ENCODE results near the gene SELP. TPM values are rescaled to one million over a fixed set of nuclear protein-coding genes. Genes with fewer than 3 reads are reported as not detected.
A peak's percentile ranks its signal among the peaks of the same experiment; 100 is the strongest.

Gene SELP
- total and polyA plus RNA-seq, 2 of the 13 experiments (the other 11 are each of a cell fraction or from before 2014, with no cell fraction given), result 0.11 TPM; not detected in 1

DNA sequence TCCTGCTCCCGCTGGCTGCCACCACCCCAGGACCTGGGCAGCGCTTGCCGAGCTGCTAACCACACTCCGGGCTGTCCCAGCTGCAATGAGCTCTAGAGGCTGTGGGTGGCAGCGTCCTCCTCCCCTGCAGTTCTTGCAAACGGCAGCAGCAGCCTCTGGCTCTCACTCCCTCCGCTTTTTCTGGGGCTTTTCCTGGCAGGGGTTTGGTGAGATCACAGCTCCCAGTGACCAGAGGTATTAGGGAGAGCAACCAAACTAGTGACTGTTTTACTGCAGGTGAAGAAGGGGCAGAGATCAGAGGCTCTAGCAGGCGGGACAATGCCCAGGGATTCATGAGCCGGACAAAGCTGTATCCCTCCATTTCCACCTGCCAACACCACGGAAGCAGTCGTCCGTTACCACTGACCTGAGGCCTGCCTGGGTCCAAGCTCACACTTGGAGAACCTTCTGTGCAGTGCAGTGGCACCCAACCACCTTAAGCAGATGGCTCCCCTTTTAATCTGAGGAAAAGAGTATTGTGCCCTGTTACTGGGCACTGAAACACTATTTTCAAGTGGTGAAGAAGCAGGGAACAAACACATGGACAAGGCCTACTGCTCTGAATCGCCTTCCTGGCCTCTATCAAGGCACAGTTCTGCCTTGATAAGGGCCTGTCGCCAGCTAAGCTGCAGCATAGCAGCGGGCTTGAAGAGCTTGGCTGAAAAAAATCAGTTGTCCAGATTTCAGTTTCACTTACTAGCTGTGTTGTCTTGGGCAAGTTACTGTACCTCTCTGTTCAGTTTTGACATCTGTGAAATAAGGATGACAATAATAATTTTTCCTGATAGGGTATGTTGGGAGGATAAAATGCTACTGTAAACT lies 43.3 kb downstream of the SELP start, which contains the start of gene F5 (continued):
- TF ChIP-seq, protein P1, sequence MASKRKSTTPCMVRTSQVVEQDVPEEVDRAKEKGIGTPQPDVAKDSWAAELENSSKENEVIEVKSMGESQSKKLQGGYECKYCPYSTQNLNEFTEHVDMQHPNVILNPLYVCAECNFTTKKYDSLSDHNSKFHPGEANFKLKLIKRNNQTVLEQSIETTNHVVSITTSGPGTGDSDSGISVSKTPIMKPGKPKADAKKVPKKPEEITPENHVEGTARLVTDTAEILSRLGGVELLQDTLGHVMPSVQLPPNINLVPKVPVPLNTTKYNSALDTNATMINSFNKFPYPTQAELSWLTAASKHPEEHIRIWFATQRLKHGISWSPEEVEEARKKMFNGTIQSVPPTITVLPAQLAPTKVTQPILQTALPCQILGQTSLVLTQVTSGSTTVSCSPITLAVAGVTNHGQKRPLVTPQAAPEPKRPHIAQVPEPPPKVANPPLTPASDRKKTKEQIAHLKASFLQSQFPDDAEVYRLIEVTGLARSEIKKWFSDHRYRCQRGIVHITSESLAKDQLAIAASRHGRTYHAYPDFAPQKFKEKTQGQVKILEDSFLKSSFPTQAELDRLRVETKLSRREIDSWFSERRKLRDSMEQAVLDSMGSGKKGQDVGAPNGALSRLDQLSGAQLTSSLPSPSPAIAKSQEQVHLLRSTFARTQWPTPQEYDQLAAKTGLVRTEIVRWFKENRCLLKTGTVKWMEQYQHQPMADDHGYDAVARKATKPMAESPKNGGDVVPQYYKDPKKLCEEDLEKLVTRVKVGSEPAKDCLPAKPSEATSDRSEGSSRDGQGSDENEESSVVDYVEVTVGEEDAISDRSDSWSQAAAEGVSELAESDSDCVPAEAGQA (IDR thresholded peaks at IDR 0.05; ENCODE audit: low read depth), result no peak
- TF ChIP-seq, protein P1 (CRISPR knock-in tag; IDR thresholded peaks at IDR 0.05; ENCODE audit: borderline replicate concordance), result 0 out of 2 replicates have a peak, but pooled peaks have one; percentile 26
- no peak for TF ChIP-seq LCORL (IDR thresholded peaks at IDR 0.05)
- TF ChIP-seq LCORL (CRISPR knock-in tag; IDR thresholded peaks at IDR 0.05), result peak; percentile 80; the same call in 1 of the 2 replicates
- peak; percentile 93 for TF ChIP-seq ZMYM4 (CRISPR knock-in tag; IDR thresholded peaks at IDR 0.05)
- TF ChIP-seq KAT7 (CRISPR knock-in tag; IDR thresholded peaks at IDR 0.05; ENCODE audit: borderline replicate concordance), result peak; percentile 93
- TF ChIP-seq MYNN (CRISPR knock-in tag; IDR thresholded peaks at IDR 0.05; ENCODE audit: low read depth), result 0 out of 2 replicates have a peak, but pooled peaks have one; percentile 64
- TF ChIP-seq, protein P2, sequence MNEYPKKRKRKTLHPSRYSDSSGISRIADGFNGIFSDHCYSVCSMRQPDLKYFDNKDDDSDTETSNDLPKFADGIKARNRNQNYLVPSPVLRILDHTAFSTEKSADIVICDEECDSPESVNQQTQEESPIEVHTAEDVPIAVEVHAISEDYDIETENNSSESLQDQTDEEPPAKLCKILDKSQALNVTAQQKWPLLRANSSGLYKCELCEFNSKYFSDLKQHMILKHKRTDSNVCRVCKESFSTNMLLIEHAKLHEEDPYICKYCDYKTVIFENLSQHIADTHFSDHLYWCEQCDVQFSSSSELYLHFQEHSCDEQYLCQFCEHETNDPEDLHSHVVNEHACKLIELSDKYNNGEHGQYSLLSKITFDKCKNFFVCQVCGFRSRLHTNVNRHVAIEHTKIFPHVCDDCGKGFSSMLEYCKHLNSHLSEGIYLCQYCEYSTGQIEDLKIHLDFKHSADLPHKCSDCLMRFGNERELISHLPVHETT (CRISPR knock-in tag; conservative IDR thresholded peaks at IDR 0.05), result no peak; the same call in 1 of the 2 replicates
- TF ChIP-seq ZNF609 (CRISPR knock-in tag; IDR thresholded peaks at IDR 0.05; ENCODE audit: borderline replicate concordance), result no peak
- TF ChIP-seq AFF4 (CRISPR knock-in tag; IDR thresholded peaks at IDR 0.05), result peak; percentile 87

All from HepG2 (cell line).